Measurements from ENCODE around the gene TRIM7.

DNA sequence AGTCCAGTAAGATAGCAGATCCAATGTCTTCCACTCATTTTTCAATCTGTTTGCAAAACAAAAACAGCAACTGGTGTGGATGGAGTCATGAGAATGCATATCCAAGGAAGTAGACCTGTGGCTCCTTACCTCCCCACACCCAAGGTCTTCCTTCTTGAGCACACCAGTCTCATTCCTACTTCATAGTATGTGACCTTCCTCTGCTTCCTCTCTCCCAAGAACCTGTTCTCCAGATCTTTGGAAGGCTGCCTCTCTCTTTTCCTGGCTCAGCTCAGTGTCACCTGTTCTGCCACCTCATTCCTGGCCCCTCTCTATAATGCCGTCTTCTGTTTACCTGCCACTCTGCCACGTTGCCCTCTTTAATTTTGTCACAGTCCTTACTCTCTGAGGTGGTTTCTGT lies 7.9 kb upstream of the TRIM7 start:
- TF ChIP-seq, protein P1, sequence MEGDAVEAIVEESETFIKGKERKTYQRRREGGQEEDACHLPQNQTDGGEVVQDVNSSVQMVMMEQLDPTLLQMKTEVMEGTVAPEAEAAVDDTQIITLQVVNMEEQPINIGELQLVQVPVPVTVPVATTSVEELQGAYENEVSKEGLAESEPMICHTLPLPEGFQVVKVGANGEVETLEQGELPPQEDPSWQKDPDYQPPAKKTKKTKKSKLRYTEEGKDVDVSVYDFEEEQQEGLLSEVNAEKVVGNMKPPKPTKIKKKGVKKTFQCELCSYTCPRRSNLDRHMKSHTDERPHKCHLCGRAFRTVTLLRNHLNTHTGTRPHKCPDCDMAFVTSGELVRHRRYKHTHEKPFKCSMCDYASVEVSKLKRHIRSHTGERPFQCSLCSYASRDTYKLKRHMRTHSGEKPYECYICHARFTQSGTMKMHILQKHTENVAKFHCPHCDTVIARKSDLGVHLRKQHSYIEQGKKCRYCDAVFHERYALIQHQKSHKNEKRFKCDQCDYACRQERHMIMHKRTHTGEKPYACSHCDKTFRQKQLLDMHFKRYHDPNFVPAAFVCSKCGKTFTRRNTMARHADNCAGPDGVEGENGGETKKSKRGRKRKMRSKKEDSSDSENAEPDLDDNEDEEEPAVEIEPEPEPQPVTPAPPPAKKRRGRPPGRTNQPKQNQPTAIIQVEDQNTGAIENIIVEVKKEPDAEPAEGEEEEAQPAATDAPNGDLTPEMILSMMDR (conservative IDR thresholded peaks at IDR 0.05 in 1 of 2, IDR thresholded peaks at IDR 0.05 in 1 of 2; ENCODE audit: low read depth in 1 of 2, low read length in 2 of 2) = no peak
- no peak for TF ChIP-seq EZH2 (IDR thresholded peaks at IDR 0.05; ENCODE audit: low read length, missing control alignments)

Measured in fibroblast of lung (primary cell).